ENCODE results near the gene TBL1X. TPM values are rescaled to one million over a fixed set of nuclear protein-coding genes. Genes with fewer than 3 reads are reported as not detected.

Gene TBL1X
- total and polyA plus RNA-seq, 10 of the 15 experiments (the other 5 are each of a cell fraction or from before 2014, with no cell fraction given): 4.4 to 26.3 (median 10.6) TPM

GRCh38 chrX:9595174-9595573 lies 130.3 kb downstream of the TBL1X start:
- no peak overlapping the region for H3K4me2 ChIP-seq (ENCODE audit: control insufficient read depth, insufficient read depth)
- H4K20me1 ChIP-seq (ENCODE audit: control insufficient read depth, insufficient read depth): no peaks in the 10 kb centered on the region
- no peak overlapping the region for H3K27ac ChIP-seq (ENCODE audit: control insufficient read depth, insufficient read depth)
- no TSS peak for BruUV-seq (replicated peaks)
- no peaks in the 10 kb centered on the region; the same call in 2 of the 3 replicates for H3K9me3 ChIP-seq (replicated peaks; ENCODE audit: control insufficient read depth, insufficient read depth, low read length)
- DNase-seq (ENCODE audit: low read depth, low spot score) (no peak), FAIRE-seq (no peak), ATAC-seq (no peak)
- no peak overlapping the region for H2AFZ ChIP-seq (ENCODE audit: control insufficient read depth, low read depth, low read length)
- ChIA-PET POLR2A (no interaction called here), RAD21 (ENCODE audit: unreplicated experiment) (no interaction called here), CTCF (no interaction called here), SMC1A (ENCODE audit: uncharacterized antibody, unreplicated experiment) (no interaction called here)
- intact Hi-C loops (cut with micrococcal nuclease; ENCODE audit: unreplicated experiment) (no loop called here), in situ Hi-C loops (cut with MboI) (no loop called here)
- no peak for TF ChIP-seq BCL11A (IDR thresholded peaks at IDR 0.05; ENCODE audit: low read depth, low read length)
- TF ChIP-seq ZNF24 (IDR thresholded peaks at IDR 0.05): no peak
- TF ChIP-seq NR2C1 (IDR thresholded peaks at IDR 0.05): no peak
- TF ChIP-seq BMI1 (IDR thresholded peaks at IDR 0.05; ENCODE audit: borderline replicate concordance): no peak
- no peak for TF ChIP-seq MTA3 (IDR thresholded peaks at IDR 0.05; ENCODE audit: borderline replicate concordance, low read length)
- TF ChIP-seq CEBPB (IDR thresholded peaks at IDR 0.05; ENCODE audit: borderline replicate concordance in 1 of 2, low read depth in 2 of 2, low read length in 2 of 2): no peak
- TF ChIP-seq NR2F1 (conservative IDR thresholded peaks at IDR 0.05): no peak
- no peak for TF ChIP-seq KDM1A (IDR thresholded peaks at IDR 0.05; ENCODE audit: borderline replicate concordance)
- TF ChIP-seq EP300 (IDR thresholded peaks at IDR 0.05; ENCODE audit: borderline replicate concordance in 1 of 2, control insufficient read depth in 1 of 2, low read depth in 2 of 2, low read length in 2 of 2): no peak
- TF ChIP-seq YBX1 (IDR thresholded peaks at IDR 0.05): no peak
- TF ChIP-seq HDGF (IDR thresholded peaks at IDR 0.05): no peak
- no peak for TF ChIP-seq MEF2A (IDR thresholded peaks at IDR 0.05; ENCODE audit: insufficient read depth, low read depth, low read length)
- TF ChIP-seq ZNF207 (IDR thresholded peaks at IDR 0.05; ENCODE audit: borderline replicate concordance): no peak
- TF ChIP-seq BCLAF1 (IDR thresholded peaks at IDR 0.05): no peak
- TF ChIP-seq TCF12 (IDR thresholded peaks at IDR 0.05; ENCODE audit: low read depth, low read length): no peak
- no peak for TF ChIP-seq IKZF1 (conservative IDR thresholded peaks at IDR 0.05)
- TF ChIP-seq FOXM1 (IDR thresholded peaks at IDR 0.05; ENCODE audit: low read depth, low read length): no peak
- no peak overlapping the region for H3K9ac ChIP-seq (ENCODE audit: control insufficient read depth, insufficient read depth, low read length)
- no peaks in the 10 kb centered on the region for H3K79me2 ChIP-seq (ENCODE audit: control insufficient read depth, insufficient read depth, low read length)
- no peaks in the 10 kb centered on the region for H3K27me3 ChIP-seq (replicated peaks in 1 of 2; ENCODE audit: control insufficient read depth in 2 of 2, insufficient read depth in 2 of 2, low read length in 1 of 2)
- no peaks in the 10 kb centered on the region for H3K4me1 ChIP-seq (ENCODE audit: control insufficient read depth, insufficient read depth, low read length)
- H3K36me3 ChIP-seq (ENCODE audit: control insufficient read depth in 2 of 2, insufficient read depth in 2 of 2, low read length in 1 of 2): no peaks in the 10 kb centered on the region
- WGBS (ENCODE audit: insufficient coverage, insufficient replicate concordance, low lambda C conversion rate, missing lambda C conversion rate): 60% methylated on average over 5 of the region's 5 CpGs
- H3K4me3 ChIP-seq: no peak overlapping the region

Data from GM12878 (cell line).